Hematopoietic multipotent progenitor cell treated with erythropoietin and hydrocortisone succinate and interleukin-3 and kit ligand, for 6 days (in vitro differentiated cells): Measurements from ENCODE around the gene RANBP17.

Source experiments
- DNase-seq: peaks from one replicate; pipeline ENCODE4 v3.0.0-alpha.2; 2015

RANBP17 gene

DNA sequence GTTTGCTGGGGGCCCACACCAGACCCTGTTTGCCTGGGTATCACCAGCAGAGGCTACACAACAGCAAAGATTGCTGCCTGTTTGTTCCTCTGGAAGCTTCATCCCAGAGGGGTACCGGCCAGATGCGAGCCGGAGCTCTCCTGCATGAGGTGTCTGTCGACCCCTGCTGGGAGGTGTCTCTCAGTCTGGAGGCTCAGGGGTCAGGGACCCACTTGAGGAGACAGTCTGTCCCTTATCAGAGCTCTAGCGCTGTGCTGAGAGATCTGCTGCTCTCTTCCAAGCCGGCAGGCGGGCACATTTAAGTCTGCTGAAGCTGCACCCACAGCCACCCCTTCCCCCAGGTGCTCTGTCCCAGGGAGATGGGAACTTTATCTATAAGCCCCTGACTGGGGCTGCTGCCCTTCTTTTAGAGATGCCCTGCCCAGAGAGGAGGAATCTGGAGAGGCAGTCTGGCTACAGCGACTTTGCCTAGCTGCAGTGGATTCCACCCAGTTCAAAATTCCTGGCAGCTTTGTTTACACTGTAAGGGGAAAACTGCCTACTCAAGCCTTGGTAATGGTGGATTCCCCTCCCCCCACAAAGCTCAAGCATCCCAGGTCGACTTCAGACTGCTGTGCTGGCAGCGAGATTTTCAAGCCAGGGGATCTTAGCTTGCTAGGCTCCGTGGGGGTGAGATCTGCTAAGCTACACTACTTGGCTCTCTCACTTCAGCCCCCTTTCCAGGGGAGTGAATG lies 241.2 kb downstream of the RANBP17 start:
- DNase-seq, result no peak

DNA sequence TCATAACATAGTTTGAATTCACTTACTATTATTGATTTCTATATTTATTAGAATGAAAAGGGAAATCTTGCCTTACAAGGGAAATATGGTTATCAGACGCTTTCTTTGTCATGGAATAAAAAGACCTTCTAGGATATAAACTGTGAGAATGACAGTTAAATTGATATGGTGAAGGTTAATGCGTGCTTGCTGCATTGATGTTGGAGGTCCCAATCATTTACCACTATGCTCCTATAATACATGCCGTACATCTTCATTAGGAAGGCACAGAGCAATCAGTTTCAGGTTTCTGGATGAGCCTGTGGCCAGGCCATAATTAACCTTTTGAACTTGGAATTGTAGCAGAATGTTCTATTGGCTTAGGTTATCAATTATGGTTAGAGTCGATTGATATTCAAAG lies 245.9 kb downstream of the RANBP17 start:
- DNase-seq, result no peak

- peak; percentile 9 for DNase-seq
Measured at GRCh38 chr5:171115519-171115918, 253.7 kb downstream of the RANBP17 start.

DNA sequence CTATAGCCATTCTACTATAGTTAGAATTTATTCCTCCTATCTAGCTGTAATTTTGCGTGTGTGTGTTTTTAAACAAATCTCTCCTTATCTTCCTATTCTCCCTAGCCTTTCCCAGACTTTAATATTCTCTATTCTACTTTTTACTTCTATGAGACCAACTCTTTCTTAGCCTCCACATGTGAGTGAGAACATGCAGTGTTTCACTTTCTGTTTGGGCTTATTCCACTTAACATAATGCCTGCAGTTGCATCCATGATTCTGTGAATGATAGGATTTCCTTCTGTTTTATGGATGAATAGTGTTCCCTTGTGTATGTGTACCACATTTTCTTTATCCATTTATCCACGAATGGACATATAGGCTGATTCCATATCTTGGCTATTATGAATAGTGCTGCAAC lies 254.9 kb downstream of the RANBP17 start:
- DNase-seq, result no peak

DNA sequence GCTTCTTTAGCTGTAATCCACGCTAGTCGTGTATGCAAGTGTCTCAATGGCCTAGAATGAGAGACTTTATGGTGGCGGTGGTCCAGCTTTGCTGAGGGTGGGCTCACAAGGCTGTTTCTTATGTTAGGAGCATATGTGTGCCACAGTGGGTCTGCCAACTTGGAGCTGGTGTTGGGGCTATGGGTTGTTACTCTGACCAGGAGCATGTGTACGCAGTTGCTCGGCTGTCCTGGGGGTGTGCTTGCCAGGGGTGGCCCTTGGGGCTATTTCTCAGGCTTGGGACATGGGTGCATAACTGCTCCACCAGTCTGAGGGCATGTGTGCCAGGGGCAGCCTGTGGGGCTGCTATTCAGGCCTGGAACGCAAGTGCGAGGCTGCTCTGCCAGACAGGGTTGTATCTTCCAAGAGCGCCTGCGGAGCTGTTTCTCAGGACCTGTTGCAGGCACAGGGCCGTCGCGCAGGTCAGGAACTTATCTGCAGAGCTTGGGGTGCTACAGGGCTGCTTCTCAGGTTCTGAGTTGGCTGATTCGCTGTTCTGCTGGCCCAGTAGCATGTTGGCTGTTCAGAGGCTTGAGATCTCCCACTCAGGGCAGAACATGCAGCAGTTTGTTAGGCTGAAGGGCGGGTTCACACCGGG lies 259.3 kb downstream of the RANBP17 start:
- no peak for DNase-seq

DNA sequence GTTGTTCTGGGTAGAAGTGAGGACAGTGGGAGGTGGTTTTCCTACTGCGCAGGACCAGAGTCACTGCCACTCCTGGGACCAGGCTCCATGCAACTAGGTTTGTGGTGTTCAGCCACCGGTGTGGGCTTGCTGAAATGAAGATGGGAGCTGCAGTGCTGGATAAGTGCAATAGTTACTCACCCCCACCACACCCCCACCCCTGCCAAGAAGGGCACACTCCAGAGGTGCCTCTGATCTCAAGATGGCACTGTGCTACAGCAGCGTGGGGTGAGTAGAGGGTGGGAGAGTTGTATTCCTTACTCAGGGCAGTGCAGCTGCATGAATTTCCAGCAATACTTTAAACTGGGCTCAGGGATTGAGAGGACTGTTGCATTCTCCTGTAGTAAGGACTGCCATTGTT lies 259.8 kb downstream of the RANBP17 start:
- DNase-seq, result no peak

GRCh38 chr5:171122372-171122771 lies 260.6 kb downstream of the RANBP17 start:
- peak; percentile 30 for DNase-seq

- DNase-seq, result no peak
Measured at GRCh38 chr5:171123417-171123816, 261.6 kb downstream of the RANBP17 start.

DNA sequence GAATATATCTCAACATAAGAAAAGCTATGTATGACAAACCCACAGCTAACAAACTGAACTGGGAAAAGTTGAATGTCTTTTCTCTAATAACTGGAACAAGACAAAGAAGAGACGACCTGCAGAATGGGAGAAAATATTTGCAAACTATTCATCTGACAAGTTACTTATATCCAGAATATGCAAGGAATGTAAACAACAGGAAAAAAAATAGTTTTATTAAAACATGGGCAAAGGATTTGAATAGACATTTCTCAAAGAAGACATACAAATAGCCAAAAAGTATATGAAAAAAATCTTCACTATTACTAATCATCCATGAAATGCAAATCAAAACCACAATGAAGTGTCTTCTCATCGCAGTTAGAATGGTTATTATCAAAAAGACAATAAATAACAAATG lies 265.5 kb downstream of the RANBP17 start:
- DNase-seq, result no peak

DNA sequence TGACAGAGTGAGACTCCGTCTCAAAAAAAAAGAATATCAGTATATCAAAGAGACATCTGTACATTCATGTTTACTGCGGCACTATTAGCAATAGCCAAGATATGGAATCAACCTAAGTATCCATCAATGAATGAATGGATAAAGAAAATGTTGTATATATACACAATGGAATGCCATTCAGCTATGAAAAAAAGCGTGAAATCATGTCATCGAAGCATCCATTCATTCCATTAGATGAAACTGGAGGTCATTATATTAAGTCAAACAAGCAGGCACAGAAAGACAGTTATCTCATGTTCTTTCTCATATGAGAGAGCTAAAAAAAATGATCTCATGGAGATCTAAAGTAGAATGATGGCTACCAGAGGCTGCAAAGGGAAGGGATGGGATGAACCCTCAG lies 266.3 kb downstream of the RANBP17 start:
- DNase-seq, result no peak

GRCh38 chr5:171129308-171129707 lies 267.5 kb downstream of the RANBP17 start:
- no peak for DNase-seq

DNA sequence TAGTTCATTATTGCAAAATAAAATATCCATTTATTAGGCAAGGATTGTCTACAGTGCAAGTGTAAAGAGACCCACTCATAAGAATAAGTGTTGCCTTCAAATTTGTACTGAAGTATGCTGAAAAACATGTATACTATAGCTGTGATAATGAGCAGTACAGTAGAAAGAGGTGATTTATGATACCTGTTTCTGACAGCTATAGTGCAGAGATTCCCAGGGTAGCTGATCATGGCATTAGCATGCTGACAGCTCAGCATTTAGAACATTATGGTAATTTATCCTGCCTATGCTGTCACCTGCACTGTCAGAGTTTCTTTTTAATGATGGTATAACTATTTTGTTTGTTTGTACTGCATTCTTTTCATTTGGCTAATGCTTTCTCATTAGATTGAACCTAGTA lies 269.7 kb downstream of the RANBP17 start:
- no peak for DNase-seq

- no peak for DNase-seq
Measured at GRCh38 chr5:171137768-171138525, 276.1 kb downstream of the RANBP17 start.

DNA sequence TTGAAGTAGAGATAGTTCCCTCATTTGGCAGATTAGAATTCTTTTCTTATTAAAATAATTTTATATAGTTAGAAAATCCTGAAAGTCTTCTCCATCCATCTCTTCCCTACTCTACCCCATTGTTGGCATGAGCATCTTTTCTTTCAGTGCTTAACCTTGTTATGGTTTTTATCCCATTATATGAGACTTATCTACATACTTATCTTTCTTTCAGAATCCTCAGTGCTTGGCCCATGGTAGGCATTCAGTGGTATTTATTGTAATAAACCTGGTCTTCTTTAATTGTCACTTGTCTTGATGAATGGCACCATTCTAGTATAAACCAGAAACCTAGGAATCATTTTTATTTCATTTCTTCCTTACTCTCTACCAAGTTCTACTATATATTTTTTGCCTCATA lies 277.4 kb downstream of the RANBP17 start:
- DNase-seq, result no peak

DNA sequence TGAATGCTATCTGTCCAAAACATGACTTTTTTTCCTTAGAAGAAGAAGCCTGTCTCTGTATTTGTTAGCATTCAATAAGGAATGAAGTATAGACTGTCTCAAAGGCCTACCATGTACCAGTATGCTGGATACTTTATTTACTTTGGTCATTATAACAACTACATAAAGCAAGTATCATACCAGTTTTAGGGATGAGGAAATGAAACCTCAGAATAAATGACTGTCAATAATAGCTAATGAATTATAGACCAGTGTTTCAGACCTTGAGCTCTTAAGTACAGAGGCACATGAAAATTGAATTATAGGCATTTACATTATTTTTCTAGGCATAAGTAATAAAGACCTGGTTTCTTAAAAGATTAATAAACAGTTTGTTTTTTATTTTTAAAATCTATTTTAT lies 280.8 kb downstream of the RANBP17 start:
- no peak for DNase-seq

- no peak for DNase-seq
Measured at GRCh38 chr5:171143171-171143570, 281.4 kb downstream of the RANBP17 start.

- DNase-seq, result no peak
Measured at GRCh38 chr5:171143926-171144325, 282.1 kb downstream of the RANBP17 start.

- no peak for DNase-seq
Measured at GRCh38 chr5:171149333-171149732, 287.5 kb downstream of the RANBP17 start.

DNA sequence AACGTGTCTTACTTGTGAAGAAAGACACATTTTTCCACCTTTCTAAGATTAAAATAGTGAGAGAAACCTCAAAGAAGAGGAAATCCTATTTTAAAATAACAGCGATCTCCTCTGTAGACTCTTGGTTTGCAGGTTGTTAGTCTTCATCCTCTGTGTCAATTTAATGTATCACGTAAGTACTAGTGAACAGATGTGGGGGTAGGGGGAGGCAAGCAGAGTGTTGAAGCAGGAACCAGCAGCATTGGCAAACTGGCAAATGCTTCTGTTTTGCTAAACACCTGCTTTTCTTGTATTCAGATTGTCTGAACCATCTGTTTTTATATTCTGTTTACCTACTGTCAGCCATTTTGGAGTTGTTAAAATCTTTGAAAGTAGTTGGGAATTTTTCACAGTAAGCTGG lies 288.0 kb downstream of the RANBP17 start:
- no peak for DNase-seq

GRCh38 chr5:171152382-171152781 lies 290.6 kb downstream of the RANBP17 start:
- peak; percentile 28 for DNase-seq

DNA sequence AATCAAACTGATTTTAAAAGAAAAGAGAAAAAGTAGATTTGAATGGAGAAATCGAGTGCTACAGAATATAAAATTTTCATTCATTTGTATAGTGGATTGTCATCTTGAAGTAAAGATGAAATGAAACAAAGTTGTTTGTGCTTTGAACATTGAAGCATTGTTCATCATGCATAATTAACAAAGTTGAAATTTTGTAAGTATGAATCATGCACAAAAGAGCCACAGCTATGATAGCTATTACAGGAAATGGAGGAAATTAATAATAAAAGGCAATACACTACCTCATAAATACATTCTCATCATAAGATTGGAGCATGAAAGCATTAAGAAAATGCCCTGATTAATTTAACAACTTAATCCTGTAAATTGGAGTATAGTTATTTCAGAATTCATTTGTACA lies 293.8 kb downstream of the RANBP17 start:
- DNase-seq, result no peak

DNA sequence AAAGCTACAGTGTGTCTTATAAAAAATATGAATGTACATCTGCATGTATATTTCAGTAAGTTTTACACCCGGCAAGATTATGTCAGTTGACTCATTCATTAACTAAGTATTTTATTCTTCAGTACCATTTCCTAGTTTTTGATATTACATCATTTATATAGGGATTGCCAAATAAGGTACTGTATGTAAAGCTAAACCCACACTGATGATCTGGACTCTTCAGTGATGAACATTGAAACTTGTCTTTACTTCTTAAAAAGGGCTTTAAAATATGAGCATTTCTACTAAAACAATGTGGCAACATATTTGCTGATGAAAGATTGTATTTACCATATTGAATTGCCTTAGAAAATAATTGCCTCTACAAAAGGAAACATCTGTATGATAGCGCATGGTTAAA lies 295.5 kb downstream of the RANBP17 start:
- no peak for DNase-seq

GRCh38 chr5:171157775-171158174 lies 296.0 kb downstream of the RANBP17 start:
- DNase-seq, result no peak

DNA sequence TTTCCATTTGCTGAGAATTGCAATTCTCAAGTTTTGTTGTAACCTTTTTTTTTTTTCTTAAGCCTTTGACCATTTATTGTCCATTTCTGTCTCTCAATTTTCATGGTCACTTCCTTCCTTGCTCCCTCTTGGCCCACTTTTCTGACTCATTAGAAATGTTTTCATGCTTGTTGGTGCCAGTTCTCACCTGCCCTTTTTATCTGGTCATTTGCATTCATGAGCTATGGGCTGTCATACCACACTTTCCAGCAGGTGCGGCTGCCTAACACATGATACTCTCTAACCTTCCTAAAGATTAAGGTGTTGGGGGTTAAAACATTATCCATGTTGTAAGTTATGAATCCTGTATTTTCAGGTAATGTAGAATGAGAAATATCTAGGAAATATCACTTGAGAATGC lies 296.8 kb downstream of the RANBP17 start:
- DNase-seq, result no peak
